Measurements from ENCODE around the gene MTSS2.

The MTSS2 gene

DNA sequence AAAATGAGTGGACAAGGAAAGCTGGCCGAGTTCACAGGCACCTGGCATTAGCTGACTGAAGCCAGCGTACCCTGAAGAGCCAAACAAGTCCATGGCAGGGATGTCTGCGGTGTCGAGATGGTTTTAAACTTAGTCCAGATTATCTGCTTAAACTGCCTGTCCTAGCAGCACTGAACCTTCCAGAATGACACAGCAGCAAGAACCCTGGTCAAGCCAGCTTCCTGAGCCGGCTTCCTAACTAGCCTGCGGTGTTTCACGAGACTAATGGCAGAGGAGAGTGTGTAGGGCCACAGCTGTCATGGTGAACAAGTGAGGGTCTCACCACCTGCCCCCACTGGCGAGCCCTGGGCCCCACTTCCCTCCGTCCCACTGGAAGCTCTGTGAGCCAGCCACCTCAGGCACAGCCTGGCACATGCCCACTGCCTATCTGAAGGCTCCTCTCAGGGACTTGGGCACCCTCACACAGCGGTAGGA, 28.8 kb upstream of the MTSS2 start:
- no peak for DNase-seq (ENCODE audit: low read depth in 2 of 2)

- no peak for DNase-seq (ENCODE audit: low read depth in 2 of 2)
These were observed 28.0 kb upstream of the MTSS2 start for GRCh38 chr16:70713824-70714223.

- DNase-seq (ENCODE audit: low read depth in 2 of 2): no peak
These were observed 27.5 kb upstream of the MTSS2 start for GRCh38 chr16:70713342-70713741.

DNA sequence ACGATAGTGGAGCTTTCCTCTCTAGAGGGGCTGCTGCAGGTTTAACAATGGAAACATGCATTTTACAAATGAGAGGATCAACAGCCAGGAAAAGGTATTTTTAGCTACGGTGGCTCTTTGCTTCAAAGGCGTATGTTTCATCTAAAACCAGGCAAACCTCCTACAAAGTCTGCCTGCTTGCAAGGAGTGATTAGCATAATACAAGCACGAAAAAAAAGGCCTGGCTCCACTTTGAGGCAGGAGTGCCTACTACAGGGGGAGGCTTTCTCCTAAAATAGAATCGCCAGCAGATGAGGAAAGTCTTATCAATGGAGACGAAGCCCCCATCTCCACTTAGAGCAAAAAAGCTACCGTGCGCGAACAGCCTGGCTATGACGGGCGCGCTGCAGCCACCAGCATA, 27.1 kb upstream of the MTSS2 start:
- no peak for DNase-seq (ENCODE audit: low read depth in 2 of 2)

DNA sequence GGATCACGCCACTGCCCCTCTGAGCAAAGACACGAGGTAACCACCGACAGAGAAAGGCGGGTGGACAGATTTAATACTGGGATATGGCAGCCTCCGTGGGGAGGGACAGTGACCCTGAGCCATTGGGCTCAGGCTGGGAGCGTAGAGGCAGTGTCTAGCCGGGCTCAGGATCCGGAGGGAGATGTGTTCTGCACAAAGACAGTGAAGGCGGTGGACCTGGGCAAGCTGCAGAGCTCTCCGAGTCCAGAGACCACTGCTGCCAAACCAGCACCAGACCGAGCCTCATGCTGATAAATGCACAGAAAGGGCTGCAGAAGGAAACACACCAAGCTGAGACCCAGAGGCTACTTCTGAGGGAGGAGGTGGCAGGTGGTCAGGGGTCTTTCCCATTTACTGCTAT, 26.5 kb upstream of the MTSS2 start:
- no peak for DNase-seq (ENCODE audit: low read depth in 2 of 2)

GRCh38 chr16:70711211-70712031, 25.6 kb upstream of the MTSS2 start:
- DNase-seq (ENCODE audit: low read depth in 2 of 2): no peak

- no peak for DNase-seq (ENCODE audit: low read depth in 2 of 2)
These were observed 24.8 kb upstream of the MTSS2 start for GRCh38 chr16:70710422-70711210.

- DNase-seq (ENCODE audit: low read depth in 2 of 2): no peak
These were observed 24.1 kb upstream of the MTSS2 start for GRCh38 chr16:70709942-70710341.

DNA sequence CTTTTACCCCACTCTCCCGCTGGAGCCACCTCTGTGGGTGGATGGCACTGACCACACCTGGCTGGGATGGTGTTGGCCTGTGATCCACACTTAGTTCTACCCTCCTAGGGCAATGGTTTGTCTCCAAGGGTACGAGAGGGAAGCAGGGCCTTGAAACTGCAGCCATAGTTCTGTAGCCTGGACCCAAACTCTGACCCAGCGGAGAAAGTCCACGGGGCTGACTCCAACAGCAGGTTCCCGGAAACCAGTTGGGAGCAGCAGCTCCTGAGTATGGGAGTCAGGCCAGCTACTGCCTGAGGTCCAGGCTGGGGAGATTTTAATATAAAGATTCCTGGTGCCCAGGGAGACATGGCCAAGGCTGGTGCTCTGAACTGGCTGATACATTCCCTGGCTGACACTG, 23.6 kb upstream of the MTSS2 start:
- no peak for DNase-seq (ENCODE audit: low read depth in 2 of 2)

DNA sequence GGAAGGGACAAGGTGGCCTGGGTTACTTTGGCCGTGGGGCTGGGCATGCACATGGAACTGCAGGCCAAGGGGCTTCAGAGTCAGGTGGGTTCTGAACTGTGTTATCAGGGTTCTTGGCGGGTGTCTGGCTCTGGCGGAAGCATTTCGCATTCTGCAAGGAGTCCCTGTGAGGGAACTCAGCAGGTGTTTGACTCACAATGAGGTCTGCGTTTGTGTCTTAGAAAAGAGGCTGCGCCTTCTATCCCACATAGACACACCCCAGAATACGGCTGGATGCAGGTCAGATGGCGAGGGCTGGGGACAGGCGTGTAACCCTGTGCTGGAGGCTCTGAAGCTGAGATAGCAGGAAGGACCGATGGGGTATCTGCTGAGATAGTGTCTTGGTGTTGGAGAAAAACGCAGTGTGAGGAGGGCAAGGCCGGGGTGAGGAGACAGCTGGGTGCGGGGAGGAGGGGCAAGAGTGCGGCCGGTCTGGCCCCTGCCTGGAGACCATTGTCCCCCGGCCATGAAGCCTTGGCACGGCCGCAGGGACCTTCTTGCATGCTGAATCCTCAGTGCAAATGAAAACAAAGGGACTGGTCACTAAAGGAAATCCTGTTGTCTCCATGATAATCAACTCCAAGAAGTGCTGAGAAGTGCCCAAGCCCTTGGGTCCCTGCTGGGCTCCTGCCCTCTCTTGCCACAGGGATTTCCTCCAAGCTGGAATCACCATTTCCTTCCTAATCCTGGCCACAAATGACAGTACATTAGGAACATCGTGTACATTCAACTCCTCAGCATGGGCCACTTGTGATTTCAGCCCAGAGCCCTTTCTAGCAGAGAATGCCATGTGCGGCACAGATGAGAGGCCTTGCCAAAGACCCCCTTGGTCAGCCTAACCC, 22.8 kb upstream of the MTSS2 start:
- DNase-seq (ENCODE audit: low read depth in 2 of 2): no peak

- DNase-seq (ENCODE audit: low read depth in 2 of 2): no peak
These were observed 21.2 kb upstream of the MTSS2 start for GRCh38 chr16:70706948-70707465.

GRCh38 chr16:70705056-70705455, 19.2 kb upstream of the MTSS2 start:
- no peak for DNase-seq (ENCODE audit: low read depth in 2 of 2)

GRCh38 chr16:70704586-70704985, 18.7 kb upstream of the MTSS2 start:
- no peak for DNase-seq (ENCODE audit: low read depth in 2 of 2)

DNA sequence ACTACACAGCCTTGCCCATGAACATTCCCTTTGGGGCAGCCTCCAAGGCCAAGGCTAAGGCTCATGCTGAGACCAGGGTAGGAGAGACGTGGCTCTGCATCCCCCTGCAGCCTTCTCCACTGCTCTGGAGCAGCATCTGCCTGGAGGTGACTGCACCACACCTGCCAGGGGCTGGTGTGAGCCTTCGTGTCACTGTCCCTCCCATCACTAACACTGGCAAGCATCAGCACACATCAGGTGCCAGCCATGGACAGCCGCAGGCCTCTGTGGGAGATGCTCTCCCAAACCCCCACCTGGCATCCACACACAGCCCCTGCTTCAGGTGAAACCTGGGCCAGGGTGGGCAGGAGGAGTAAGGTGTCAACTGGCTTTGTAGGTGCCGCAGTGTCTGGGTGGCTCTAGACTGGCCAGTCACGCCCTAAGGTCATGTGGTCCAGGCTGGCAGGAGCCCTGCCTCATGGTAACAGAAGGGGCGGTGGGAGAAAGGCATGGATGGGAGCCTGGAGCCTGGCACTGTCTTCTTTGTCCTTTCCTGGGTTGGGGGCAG, 18.1 kb upstream of the MTSS2 start:
- no peak for DNase-seq (ENCODE audit: low read depth in 2 of 2)

- no peak for DNase-seq (ENCODE audit: low read depth in 2 of 2)
These were observed 17.4 kb upstream of the MTSS2 start for GRCh38 chr16:70703041-70703834.

DNA sequence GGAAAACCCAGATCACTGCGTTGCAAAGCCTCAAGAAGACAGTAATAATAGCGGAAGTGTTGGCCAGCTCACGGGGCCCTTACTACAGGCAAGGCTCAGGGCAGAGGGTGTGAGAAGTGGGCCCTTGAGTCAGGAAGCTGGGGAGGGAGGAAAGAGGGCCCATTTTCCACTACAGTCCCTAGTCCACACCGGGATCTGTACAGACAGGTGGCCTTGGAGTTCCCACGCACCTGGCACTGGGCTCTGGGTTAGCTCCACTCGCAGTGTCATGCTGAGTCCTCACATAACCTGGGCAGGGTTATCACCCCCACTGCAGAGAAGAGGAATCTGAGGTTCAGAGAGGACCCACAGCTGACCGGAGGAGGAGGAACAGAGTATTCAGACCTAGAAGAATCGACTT, 16.8 kb upstream of the MTSS2 start:
- no peak for DNase-seq (ENCODE audit: low read depth in 2 of 2)

DNA sequence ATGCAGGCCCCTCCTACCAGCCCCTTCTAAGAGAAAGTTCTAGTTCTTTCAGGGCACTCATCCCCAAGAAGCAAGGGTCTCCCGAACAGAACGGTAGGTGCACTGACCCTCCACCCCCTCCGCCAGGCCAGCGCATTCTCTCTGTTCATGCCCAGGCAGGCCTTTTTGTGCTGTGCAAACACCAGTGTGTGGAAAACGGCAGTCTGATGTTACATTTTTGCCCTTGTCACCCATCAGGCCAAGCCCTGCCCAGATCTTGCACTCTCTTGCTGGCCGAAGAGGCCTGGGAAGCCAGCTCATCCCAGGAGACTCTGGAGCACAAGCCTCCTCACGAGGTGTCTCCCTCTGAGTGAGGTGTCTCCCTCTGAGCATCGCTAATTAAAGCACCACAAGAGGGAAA, 16.1 kb upstream of the MTSS2 start:
- DNase-seq (ENCODE audit: low read depth in 2 of 2): no peak

GRCh38 chr16:70701596-70701995, 15.7 kb upstream of the MTSS2 start:
- no peak for DNase-seq (ENCODE audit: low read depth in 2 of 2)

DNA sequence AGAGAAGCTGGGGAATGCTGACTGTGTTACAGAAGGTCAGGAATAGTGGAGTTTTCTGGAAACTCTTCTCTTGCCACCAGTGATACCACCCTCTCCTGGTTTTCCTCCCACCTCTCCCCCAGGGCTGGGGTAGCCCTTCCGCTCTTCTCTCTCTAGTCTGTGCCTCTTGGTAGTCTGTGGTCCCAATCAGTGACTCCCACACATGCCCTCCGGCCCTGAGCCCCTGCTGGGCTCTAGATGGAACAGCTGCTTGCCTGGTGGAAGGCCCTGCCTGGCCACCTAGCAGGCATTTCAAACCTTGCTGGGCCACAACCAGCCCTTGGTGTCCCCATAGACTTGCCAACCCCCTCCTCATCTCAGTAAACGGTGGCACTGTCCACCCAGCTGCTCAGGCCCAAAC, 15.2 kb upstream of the MTSS2 start:
- DNase-seq (ENCODE audit: low read depth in 2 of 2): no peak

GRCh38 chr16:70700101-70701020, 14.5 kb upstream of the MTSS2 start:
- DNase-seq (ENCODE audit: low read depth in 2 of 2): no peak
